ENCODE data around the gene GDPD4.

Gene GDPD4

GRCh38 chr11:77325159-77325558 lies 23.7 kb upstream of the GDPD4 start:
- no peak overlapping the region for H3K4me3 ChIP-seq (ENCODE audit: control insufficient read depth, low read depth, low read length)
- no peak for DNase-seq (ENCODE audit: low read depth)
- no peak for TF ChIP-seq CTCF (conservative IDR thresholded peaks at IDR 0.05; ENCODE audit: control insufficient read depth, insufficient read depth, low read depth, low read length)

- no peak for TF ChIP-seq CTCF (conservative IDR thresholded peaks at IDR 0.05; ENCODE audit: control insufficient read depth, insufficient read depth, low read depth, low read length)
- H3K4me3 ChIP-seq (ENCODE audit: control insufficient read depth, low read depth, low read length) = no peak overlapping the region
- DNase-seq (ENCODE audit: low read depth) = no peak
Measured at GRCh38 chr11:77324508-77324907, 23.0 kb upstream of the GDPD4 start.

GRCh38 chr11:77322926-77323590 lies 21.6 kb upstream of the GDPD4 start:
- peak; percentile 57 for DNase-seq (ENCODE audit: low read depth)
- no peak for TF ChIP-seq CTCF (conservative IDR thresholded peaks at IDR 0.05; ENCODE audit: control insufficient read depth, insufficient read depth, low read depth, low read length)
- H3K4me3 ChIP-seq (ENCODE audit: control insufficient read depth, low read depth, low read length) = no peak overlapping the region

GRCh38 chr11:77322506-77322905 lies 21.0 kb upstream of the GDPD4 start:
- no peak overlapping the region for H3K4me3 ChIP-seq (ENCODE audit: control insufficient read depth, low read depth, low read length)
- peak; percentile 93 for DNase-seq (ENCODE audit: low read depth)
- no peak for TF ChIP-seq CTCF (conservative IDR thresholded peaks at IDR 0.05; ENCODE audit: control insufficient read depth, insufficient read depth, low read depth, low read length)

- H3K4me3 ChIP-seq (ENCODE audit: control insufficient read depth, low read depth, low read length) = no peak overlapping the region
- DNase-seq (ENCODE audit: low read depth) = no peak
- TF ChIP-seq CTCF (conservative IDR thresholded peaks at IDR 0.05; ENCODE audit: control insufficient read depth, insufficient read depth, low read depth, low read length) = no peak
Measured at GRCh38 chr11:77320351-77320750, 18.9 kb upstream of the GDPD4 start.

GRCh38 chr11:77318600-77318999 lies 17.1 kb upstream of the GDPD4 start:
- no peak for TF ChIP-seq CTCF (conservative IDR thresholded peaks at IDR 0.05; ENCODE audit: control insufficient read depth, insufficient read depth, low read depth, low read length)
- DNase-seq (ENCODE audit: low read depth) = no peak
- H3K4me3 ChIP-seq (ENCODE audit: control insufficient read depth, low read depth, low read length) = no peak overlapping the region

Measured in fibroblast of mammary gland (primary cell).